Panc1 (cell line): ENCODE measurements around the gene PHF20. TPM values are rescaled to one million over a fixed set of nuclear protein-coding genes. Genes with fewer than 3 reads are reported as not detected.

Experiments used
- ATAC-seq: fragments of 200-7000 bp; cut with Tn5 transposase; 2 replicates; pipeline ENCODE4 v1.9.1; 2020; ENCODE audit warnings: mild to moderate bottlenecking, moderate library complexity
- BruUV-seq: library from RNA; stranded (reverse); fragments of 400-500 nt; replicated peaks from 2 replicates; lab custom pipeline; 2021; lab: Mats Ljungman, UMichigan
- CTCF ChIA-PET: fragments of 300-600 bp; sonication (Branson Sonifier 250); formaldehyde crosslinking; loops from one replicate; lab custom pipeline; 2022; ENCODE audit warnings: antibody characterized with exemption; lab: Charles Lee
- POLR2A ChIA-PET: fragments of 300-600 bp; sonication (Branson Sonifier 250); formaldehyde crosslinking; loops from one replicate; lab custom pipeline; 2022; ENCODE audit warnings: antibody characterized with exemption; lab: Charles Lee
- DNase-seq: peaks from one replicate; pipeline ENCODE4 v3.0.0-alpha.2; 2010; ENCODE audit warnings: low read depth, low spot score
- H3K27ac ChIP-seq: 2 replicates; pipeline ENCODE4 v1.5.1; 2011; ENCODE audit warnings: mild to moderate bottlenecking, low read length, inconsistent platforms
- H3K27me3 ChIP-seq: fragments of 200-500 bp; sonication (Bioruptor generic); 2 replicates; pipeline ENCODE4 v1.6.0; 2014; ENCODE audit warnings: low read length, inconsistent platforms; ENCODE audit not compliant: control insufficient read depth, insufficient read depth
- H3K36me3 ChIP-seq: fragments of 200-500 bp; sonication (Bioruptor generic); 2 replicates; pipeline ENCODE4 v1.5.1; 2014; ENCODE audit warnings: inconsistent platforms, mild to moderate bottlenecking, low read length, moderate library complexity; ENCODE audit not compliant: control insufficient read depth, insufficient read depth
- H3K4me1 ChIP-seq: 2 replicates; pipeline ENCODE4 v1.5.1; 2011; ENCODE audit warnings: inconsistent platforms, mild to moderate bottlenecking, low read length, moderate library complexity; ENCODE audit not compliant: control insufficient read depth, insufficient read depth
- H3K4me3 ChIP-seq, 2 experiments: 2 replicates each; pipeline ENCODE4 v1.5.1; 2011 to 2012; ENCODE audit warnings: low read depth in 2 of 2, low read length in 2 of 2, mild to moderate bottlenecking in 2 of 2, inconsistent platforms in 1 of 2, moderate library complexity in 1 of 2
- H3K9me3 ChIP-seq: fragments of 200-500 bp; sonication (Bioruptor generic); 2 replicates; pipeline ENCODE4 v1.5.1; 2014; ENCODE audit warnings: low read depth, mild to moderate bottlenecking, inconsistent platforms, low read length, moderate library complexity; ENCODE audit not compliant: control insufficient read depth, insufficient read depth
- CTCF ChIP-seq: fragments of 450-650 bp; IDR thresholded peaks from 2 replicates; pipeline ENCODE4 v1.5.1; 2017; ENCODE audit warnings: mild to moderate bottlenecking
- POLR2AphosphoS5 ChIP-seq: IDR thresholded peaks from 2 replicates; pipeline ENCODE4 v1.6.1; 2012; ENCODE audit warnings: mild to moderate bottlenecking, low read depth, low read length, moderate library complexity
- REST ChIP-seq, 2 experiments: IDR thresholded peaks; 2 replicates each; pipeline ENCODE4 v1.6.1; 2011 to 2012; ENCODE audit warnings: low read depth in 2 of 2, control low read depth in 1 of 2, low read length in 1 of 2, mild to moderate bottlenecking in 1 of 2, moderate library complexity in 1 of 2; ENCODE audit not compliant: insufficient read depth in 1 of 2
- SIN3A ChIP-seq: IDR thresholded peaks from 2 replicates; pipeline ENCODE4 v1.6.1; 2012; ENCODE audit warnings: low read depth, mild to moderate bottlenecking, low read length, moderate library complexity, borderline replicate concordance; ENCODE audit not compliant: insufficient read depth
- TCF7L2 ChIP-seq: IDR thresholded peaks from 2 replicates; pipeline ENCODE4 v1.6.1; 2011; ENCODE audit warnings: mild to moderate bottlenecking, low read depth, low read length, inconsistent platforms
- in situ Hi-C: cut with HindIII; loops from 2 replicates; pipeline ENCODE4 v1.10.0; 2016; ENCODE audit warnings: low sequenced_read_pairs, low pct_unique_long_range_greater_than_20kb
- intact Hi-C: fragments of 100-400 bp; cut with micrococcal nuclease; formaldehyde crosslinking; loops from one replicate; pipeline ENCODE4 v1.10.0; 2022; ENCODE audit not compliant: unreplicated experiment
- total RNA-seq: library from RNA; stranded (reverse); gene quantifications from one replicate; pipeline ENCODE4 v1.2.1, GENCODE V29; 2021; ENCODE audit not compliant: unreplicated experiment

Gene PHF20
- total RNA-seq, 1 experiment from 2014 or later: 51.5 TPM

DNA sequence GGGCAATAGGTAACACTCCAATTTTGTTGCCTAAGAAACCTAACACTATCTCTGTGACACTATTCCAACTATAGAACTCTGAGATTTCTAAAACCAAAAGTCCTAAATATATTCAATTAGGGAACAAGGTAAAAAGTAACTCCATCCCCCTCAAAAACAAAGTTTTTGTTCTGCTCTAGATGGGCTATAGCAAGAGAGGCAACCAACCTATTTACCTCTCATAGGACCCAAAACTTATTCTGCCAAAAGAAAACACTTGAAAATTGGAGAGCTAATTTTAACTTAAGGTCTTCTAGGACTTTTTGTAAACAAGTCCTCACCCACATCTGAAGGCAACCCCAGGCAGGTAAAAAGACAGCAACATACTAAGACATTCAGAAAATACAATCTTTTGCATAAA is 37.4 kb upstream of the PHF20 start:
- ATAC-seq: no peak
- no TSS peak for BruUV-seq

GRCh38 chr20:35734777-35735649 is 36.8 kb upstream of the PHF20 start:
- TF ChIP-seq REST (IDR thresholded peaks at IDR 0.05; ENCODE audit: insufficient read depth in 1 of 2, low read depth in 2 of 2, low read length in 1 of 2): no peak
- TF ChIP-seq POLR2AphosphoS5: no peak
- TF ChIP-seq SIN3A: no peak
- TF ChIP-seq TCF7L2: no peak
- TF ChIP-seq CTCF: no peak
- no peak overlapping the region for H3K4me3 ChIP-seq
- intact Hi-C loops (no loop called here), in situ Hi-C loops (no loop called here)
- peaks cover 86% of the 10 kb centered on the region for H3K36me3 ChIP-seq
- no peaks in the 10 kb centered on the region for H3K27me3 ChIP-seq
- ChIA-PET POLR2A (interaction anchor here (0.6 kb wide), 1 partner anchor 607 kb away, joined by 3 read pairs; no protein-coding TSS in a partner anchor), CTCF (interaction anchor here (0.6 kb wide), 1 partner anchor 152 kb away, joined by 3 read pairs; no protein-coding TSS in a partner anchor)
- H3K4me1 ChIP-seq: peaks cover 23% of the 10 kb centered on the region; the same call in 1 of the 2 replicates
- BruUV-seq: TSS peak; percentile 0
- no peak for ATAC-seq
- no peak overlapping the region; the same call in 1 of the 2 replicates for H3K27ac ChIP-seq
- DNase-seq: no peak
- H3K9me3 ChIP-seq: no peaks in the 10 kb centered on the region

More for the DNA sequence above, 37.4 kb upstream of the PHF20 start:
- H3K27ac ChIP-seq: no peak overlapping the region; the same call in 1 of the 2 replicates
- no peak overlapping the region for H3K4me3 ChIP-seq
- peaks cover 86% of the 10 kb centered on the region for H3K36me3 ChIP-seq
- H3K9me3 ChIP-seq: no peaks in the 10 kb centered on the region
- intact Hi-C loops (no loop called here), in situ Hi-C loops (no loop called here)
- H3K27me3 ChIP-seq: no peaks in the 10 kb centered on the region
- ChIA-PET CTCF (no interaction called here), POLR2A (no interaction called here)
- H3K4me1 ChIP-seq: peaks cover 19% of the 10 kb centered on the region; the same call in 1 of the 2 replicates
- no peak for DNase-seq
- TF ChIP-seq POLR2AphosphoS5 (peak; percentile 3; the same call in 1 of the 2 replicates), SIN3A (no peak)
